HG02884 (cell line): ENCODE results near the gene APC.
A peak's percentile ranks its signal among the peaks of the same experiment; 100 is the strongest.
"Not testable (repeated sequence)": the region's sequence is repeated elsewhere in the genome, so short reads cannot be mapped to it uniquely, and the experiment has no call there.

Experiments used
- ATAC-seq: cut with Tn5 transposase; IDR thresholded peaks from one replicate; pipeline ENCODE4 v1.9.1; 2021; ENCODE audit warnings: mild to moderate bottlenecking, moderate library complexity; ENCODE audit not compliant: unreplicated experiment

Gene APC

DNA sequence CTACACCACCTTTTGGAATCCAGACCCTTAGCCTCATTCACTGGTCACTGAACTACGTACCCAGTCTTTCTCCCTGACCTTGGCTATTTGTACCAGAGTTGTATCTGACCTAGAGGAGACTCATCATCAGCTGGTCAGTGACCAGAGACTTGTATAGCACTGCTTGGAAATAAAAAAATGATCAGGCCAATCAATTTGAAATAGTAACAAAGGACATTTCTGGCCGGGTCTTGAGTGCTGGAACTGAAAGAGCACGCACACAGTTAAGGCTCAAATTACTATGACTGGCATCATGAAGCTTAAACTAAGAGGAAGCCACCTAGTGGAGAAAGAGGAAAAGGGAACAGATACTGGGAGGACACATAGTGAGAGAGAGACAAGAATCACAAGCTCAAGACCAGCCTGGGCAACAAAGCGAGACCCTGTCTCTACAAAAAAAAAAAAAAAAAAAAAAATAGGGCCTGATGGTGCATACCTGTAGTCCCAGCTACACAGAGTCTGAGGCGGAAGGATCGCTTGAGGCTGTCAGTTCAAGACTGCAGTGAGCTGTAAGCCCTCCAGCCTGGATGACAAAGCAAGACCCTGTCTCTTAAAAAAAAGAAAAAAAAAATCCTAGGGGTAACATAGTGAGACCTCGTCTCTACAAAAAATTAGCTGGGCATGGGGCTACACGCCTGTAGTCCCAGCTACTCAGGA lies 110.6 kb downstream of the APC start:
- peak; percentile 99 for ATAC-seq

DNA sequence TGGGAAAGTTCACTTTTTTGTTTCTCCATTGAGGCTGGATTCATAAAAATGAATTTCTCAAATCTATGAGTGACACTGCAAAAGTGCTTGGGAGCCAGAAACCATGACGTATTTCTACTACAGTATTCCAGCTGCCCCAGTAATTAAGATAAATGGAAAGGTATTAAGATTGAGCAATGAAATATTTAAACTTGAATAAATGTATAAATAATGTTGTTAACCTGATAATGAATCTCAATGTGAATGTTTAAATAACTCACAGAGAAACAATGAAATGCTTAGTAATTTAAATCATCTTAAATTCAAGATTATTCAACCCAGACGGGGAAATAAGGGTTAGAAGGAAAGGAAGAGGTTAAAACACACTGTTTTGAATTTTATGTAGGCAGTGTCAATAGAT lies 112.2 kb downstream of the APC start:
- ATAC-seq: no peak

DNA sequence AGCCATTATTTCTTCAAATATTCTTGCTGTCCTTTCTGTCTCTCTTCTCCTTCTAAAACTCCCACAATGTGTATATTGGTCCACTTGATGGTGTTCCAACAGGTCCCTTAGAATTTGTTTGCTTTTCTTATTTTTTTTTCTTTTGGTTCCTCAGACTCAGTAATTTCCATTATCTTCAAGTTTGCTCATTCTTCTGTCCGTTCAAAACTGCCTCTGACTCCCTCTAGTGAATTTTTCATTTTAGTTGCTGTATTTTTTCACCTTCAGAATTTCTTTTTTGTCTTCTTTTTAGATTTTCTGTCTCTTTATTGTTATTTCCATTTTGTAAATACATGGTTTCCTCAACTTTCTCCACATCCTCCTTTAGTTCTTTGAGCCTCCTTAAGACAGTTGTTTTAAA lies 117.0 kb downstream of the APC start:
- ATAC-seq: no peak

DNA sequence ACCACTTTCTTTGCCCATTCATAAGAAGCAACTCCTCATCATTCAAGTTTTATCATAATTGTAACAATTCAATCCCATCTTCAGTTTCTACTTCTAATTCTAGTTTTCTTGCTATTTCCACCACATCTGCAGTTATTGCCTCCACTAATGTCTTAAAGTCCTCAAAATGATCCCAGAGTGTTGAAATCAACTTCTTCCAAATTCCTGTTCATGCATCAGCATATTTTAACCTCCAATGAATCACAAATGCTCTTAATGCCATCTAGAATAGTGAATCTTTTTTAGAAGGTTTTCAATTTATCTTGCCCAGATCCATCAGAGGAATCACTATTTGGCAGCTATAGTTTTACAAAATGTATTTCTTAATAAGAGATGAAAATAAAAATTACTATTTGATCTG lies 120.2 kb downstream of the APC start:
- ATAC-seq: no peak

DNA sequence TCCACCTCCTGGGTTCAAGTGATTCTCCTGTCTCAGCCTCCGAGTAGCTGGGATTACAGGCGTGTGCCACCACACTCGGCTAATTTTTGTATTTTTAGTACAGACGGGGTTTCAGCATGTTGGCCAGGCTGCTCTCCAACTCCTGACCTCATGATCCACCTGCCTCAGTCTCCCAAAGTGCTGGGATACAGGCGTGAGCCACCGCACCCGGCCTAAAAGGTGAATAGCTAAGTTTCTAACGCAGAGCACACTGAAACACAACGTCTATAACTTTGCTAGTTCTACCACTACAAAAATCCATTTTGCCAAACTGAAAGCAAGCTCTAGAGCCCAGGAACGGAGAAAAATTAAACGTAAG lies 122.9 kb downstream of the APC start:
- not testable (repeated sequence) for ATAC-seq

DNA sequence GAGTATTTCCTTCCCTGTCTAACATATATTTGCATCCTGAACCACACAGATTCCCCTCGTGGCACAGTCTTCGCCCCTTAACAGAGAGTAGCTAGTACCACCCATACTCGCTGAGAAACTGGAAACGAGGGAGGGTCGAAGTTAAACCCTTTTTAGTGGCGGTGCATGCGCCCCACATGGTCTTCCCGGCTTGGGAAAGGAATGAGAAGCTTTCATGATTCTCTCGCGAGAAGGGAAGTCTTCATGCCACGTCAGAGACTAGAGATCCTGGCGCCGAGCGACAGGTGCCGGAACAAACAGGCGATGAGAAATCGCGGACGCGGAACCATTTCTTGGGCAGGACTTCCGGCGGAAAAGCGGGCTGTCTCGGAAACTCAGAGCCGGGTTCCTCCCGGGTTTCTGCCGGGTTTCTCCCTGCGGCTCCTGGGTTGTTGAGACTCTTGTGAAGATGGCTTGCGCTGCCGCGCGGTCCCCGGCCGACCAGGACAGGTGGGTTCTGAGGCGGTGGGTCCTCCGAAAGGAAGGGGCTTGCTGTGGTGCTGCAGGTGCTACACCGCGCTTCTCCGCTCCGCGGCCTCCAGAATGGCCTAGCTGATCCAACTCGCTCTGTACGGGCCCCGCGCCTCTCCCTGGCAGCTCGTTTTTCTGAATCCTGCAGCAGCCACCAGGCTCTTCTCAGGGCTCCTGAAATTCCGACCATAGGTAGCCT lies 123.4 kb downstream of the APC start, which contains the start of gene SRP19:
Gene SRP19 (plus strand): TSS at position 359 of the 709 bp plus-strand sequence. CDS start 90 bp downstream, at position 449.
- peak; percentile 99 for ATAC-seq

DNA sequence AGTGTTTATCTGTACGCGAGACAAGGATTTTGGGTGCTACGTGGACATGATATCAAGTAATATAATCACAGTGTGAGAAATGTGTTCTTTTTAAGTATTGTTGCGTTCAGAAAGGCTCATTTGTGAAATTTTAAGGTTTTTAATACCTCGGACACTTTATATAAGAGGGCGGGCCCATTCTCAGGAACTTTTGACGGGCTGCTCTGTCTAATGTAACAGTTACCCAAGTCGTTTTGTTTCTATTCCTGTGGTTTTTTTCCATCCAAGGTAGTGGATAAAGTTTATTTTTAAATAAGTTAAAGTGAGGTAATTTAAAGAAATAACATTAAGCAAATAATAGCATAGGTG lies 123.9 kb downstream of the APC start:
- no peak for ATAC-seq

DNA sequence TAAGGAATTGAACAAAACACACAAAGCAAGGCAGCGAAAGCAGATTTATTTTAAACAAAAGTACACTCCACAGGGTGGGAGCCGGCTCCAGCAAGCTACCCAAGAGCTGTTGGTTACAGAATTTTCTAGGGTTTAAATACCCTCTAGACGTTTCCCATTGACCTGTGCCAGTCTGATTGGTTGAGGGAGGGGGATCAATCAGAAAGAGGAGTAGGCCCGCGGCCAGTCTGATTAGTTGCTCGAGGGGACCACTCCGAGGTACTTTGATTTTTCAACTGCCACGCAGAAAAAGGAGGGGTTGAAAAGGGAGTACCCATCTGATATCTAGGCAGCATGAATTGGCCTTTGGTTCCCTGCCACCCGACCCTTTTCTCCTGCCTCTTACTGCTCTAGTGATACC lies 124.4 kb downstream of the APC start:
- no peak for ATAC-seq

DNA sequence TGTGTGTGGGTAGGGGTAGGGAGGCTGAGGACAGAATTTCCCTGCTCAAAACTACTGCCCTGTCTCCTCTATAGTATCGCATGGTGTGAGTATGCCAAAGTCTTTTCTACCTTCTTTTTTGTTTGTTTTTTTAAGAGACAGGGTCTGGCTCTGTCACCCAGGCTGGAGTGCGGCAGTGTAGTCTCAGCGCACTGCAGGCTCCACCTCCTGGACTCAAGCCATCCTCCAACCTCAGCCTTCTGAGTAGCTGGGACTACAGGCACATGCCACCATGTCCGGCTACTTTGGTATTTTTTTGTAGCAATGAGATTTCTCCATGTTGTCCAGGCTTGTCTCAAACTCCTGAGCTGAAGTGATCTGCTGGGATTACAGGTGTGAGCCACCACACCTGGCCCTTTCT lies 125.9 kb downstream of the APC start:
- no peak for ATAC-seq

DNA sequence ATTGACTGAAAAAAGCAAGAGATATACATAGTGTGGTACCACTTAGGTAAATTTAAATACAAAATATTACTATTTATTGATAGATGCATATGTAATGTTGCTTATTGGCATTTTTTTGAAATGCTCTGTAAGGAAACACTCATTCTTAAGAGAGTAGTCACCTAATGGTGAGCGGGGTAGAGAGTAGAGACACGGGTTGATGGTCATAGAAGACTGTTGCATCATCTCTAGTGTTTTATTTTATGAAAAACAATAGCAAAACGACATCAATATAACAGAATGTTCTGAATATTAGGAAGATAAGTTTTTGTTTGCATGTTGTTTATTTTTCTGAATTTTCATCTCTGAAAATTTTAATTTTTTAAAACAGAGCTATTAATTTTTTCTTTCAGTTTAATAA lies 127.4 kb downstream of the APC start:
- no peak for ATAC-seq

DNA sequence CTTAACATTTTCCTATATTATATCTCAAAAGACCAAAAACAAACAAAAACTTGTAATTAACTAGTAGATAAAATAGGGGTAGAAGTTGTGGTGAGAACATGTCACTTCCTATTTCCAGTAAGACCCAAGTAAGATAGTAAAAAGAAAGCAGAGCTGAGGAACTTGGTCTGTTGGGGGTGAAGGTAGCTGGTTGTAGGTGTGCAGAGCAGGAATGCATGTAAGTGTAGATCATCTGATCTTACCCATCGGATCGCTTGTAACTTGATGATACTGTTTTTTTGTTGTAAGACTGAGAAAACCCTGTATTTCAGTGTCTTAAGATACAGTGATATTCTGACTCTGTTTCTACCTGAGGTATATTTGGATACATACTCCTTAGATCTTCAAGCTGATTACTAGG lies 129.1 kb downstream of the APC start:
- ATAC-seq: no peak

DNA sequence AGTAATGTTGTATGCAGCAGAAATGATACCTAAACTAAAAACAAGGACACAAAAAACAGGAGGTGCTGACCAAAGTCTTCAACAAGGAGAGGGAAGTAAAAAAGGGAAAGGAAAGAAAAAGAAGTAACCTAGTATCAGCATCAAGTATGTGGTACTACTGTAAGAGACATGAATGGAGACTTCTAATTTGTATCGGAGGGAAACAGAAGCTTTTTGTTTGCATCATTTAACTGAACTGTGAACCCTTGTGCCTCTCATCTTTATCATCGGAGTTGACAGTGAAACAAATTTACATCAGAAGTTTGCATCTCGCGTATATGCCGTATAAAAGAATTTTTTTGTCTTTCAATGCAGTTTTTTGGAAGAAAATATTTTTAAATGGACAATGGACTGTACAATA lies 129.7 kb downstream of the APC start:
- no peak for ATAC-seq

DNA sequence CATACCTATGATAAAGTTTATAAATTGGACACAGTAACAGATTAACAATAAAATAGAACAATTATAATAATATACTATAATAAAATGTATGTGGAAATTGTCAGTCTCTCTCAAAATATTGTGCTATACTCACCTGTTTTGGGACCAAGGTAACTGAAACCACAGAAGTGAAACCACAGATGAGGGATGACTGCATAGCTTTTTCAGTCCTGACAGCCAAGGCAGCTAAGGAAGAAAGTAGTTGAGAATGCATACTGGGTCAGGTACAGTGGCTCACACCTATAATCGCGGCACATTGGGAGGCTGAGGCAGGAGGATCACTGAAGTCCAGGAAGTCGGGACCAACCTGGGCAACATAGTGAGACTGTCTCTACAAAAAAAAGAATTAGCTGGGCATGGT lies 132.3 kb downstream of the APC start:
- ATAC-seq: peak; percentile 74

DNA sequence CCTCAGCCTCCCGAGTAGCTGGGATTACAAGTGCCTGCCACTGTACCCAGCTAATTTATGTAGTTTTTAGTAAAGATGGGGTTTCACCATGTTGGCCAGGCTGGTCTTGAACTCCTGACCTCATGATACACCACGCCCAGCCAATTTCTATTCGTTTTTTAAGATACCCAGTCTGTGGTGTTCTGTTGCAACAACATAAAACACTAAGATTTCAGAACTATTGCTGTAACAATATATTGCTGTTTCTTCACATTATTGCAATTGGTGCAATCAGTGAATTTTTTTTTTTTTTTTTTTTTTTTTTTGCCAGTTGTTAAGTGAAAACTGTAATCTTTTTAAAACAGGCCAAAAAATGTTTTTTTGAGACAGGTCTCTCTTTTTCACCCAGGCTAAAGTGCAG lies 133.3 kb downstream of the APC start:
- no peak for ATAC-seq

DNA sequence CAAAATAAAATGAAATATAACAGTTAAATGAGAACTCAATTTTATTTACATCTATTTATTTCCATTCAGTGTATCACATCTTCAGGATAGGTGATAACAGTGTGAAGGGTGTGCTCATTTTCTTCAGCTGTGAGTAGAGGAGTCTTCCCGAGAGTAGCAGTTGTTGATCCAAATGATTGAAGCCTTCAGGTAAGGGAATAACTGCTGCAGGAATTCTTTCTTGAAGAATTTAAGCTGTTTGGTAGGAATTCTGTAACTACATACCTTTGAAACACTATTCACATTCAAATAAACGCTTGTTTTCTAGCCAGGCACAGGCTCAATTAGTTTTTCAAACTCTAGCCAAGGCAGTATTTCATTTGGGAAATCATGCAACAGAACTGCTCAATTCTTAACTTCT lies 138.7 kb downstream of the APC start:
- no peak for ATAC-seq

DNA sequence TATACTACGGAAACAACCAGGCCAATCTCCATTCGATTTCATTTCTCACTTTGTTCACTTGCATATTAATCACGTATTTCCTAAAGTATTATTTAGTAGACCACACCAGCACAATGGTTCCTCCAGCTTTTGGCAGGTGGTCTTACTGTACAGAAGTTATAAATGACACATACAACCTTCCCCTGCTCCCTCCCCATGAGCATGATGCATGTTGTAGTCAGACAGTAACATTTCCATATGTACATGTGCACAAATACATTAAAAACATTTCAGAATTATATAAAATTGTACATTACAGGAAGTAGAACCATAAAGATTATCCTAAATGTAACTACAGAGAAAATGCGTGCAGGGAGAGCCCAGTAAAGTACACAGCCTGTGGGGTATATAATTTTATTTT lies 140.4 kb downstream of the APC start:
- no peak for ATAC-seq

DNA sequence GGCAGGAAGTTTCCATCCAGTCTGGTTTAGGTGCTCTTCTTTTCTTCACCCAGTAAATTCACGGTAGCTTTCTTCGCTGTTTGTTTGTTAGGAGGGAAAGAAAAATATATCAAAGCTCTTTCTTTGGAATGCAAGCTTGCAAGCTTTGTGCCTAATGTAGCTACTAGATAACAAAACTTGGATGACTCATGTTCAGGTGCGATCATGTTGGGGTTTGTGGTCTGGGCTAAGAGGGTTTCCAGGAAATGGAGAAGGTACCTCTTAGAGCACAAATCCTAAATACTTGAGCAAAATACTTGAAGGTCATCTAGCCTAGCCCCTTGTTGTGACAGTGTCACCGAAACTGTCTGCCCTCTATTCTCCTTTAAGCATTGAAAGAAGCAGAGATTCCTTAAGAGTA lies 141.1 kb downstream of the APC start:
- no peak for ATAC-seq

DNA sequence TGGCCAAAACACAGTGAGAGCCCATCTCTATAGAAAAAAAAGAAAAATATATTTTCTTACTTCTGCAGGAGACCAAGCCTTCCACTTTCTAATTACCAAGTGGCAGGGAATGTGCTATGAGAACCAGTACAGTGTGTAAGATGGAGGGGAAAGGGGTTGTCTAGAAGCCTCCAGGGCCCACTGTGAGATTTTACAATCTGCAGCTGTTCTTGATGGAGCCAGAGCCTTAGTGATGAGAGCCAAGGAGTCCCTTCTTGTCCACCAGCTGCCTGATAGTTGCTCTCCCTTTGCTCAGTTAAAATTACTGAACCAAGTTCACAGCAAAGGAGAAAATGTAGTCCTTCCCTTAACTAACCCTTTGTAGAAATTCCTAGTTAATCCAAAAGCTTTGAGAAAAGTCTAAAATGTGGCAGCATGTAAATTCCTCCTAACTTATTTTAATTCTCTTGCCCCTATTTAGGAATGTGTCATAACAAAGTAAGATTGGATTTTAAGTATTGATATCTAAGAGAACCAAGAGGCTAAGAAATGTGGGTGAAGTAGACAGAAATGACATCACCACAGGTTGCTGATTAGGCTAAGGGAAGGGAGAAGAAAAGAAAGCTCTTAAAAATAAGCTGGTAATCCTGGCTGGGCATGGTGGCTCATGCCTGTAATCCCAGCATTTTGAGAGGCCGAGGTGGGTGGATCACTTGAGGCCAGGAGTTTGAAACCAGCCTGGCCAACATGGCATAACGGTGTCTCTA lies 142.7 kb downstream of the APC start:
- no peak for ATAC-seq

DNA sequence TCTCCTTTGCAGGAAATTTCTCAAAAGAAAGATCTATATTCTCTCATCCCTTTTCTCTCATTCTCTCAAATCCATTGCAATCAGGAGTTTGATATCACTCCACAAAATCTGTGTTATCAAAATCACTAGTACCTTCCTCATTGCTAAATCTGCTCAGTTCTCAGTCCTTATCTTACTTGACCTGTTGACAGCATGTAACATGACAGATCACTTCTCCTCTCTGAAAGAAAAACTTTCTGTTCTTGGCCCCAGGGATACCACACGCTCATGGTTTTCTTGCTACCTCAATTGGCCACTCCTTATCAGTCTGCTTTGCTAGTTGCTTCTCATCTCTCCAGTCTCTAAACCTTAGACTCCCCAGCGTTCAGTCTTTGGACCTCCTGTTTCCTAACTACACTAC lies 145.5 kb downstream of the APC start:
- ATAC-seq: no peak

DNA sequence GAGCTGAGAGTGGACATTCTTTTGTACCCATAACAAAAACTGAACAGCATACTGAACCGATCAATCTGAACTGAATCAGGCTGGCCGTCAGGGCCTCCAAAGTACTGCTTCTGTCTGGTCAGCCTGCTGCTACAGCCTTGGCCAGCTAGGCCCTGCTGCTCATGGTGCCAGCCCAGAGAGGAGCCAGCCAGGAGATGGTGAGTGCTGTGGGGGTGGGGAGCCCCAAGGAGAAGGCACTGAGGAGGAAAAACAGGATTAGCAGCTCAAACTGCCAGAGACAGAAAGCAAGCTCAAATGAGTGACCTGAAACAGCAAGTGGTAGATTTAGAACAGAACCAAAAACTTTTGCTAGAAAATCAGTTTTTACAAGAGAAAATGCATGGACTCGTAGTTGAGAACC lies 147.3 kb downstream of the APC start:
- no peak for ATAC-seq

DNA sequence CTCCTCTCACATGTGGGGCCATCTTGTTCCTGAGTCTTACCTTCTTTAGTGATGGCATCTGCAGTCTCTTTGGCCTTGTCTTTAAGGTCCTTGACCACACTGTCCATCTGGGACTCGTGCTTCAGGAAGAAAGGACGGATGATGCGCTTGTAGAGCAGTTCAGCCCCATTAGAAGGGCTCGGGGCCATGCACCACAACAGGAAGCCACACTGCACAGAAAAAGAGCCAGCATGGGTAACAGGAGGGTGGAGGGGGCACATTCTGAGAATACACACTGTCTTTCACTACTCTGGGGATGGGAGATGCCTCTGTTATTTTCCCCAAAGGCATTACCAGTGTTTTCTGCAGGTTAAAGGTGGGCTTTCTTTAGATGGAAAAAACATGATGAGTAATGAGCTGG lies 149.3 kb downstream of the APC start:
- no peak for ATAC-seq

DNA sequence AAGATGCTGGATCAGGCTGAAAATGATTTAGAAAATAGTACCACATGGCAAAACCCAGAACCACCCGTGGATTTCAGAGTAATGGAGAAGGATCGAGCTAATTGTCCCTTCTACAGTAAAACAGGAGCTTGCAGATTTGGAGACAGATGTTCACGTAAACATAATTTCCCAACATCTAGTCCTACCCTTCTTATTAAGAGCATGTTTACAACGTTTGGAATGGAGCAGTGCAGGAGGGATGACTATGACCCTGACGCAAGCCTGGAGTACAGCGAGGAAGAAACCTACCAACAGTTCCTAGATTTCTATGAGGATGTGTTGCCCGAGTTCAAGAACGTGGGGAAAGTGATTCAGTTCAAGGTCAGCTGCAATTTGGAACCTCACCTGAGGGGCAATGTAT lies 154.4 kb downstream of the APC start:
- ATAC-seq: not testable (repeated sequence)
